Gastroesophageal sphincter (tissue), 3 donors: ENCODE data around the gene CHCHD10.

Source experiments
- EP300 ChIP-seq: sonication (generic); formaldehyde crosslinking; IDR thresholded peaks from one replicate; pipeline ENCODE4 v1.6.1; 2017; ENCODE audit warnings: antibody characterized with exemption, mild to moderate bottlenecking
- TF ChIP-seq, protein P1 (sequence below), 4 experiments: fragments of 200-600 bp in 2 of 4; fragments of 450-650 bp in 2 of 4; sonication (generic) in 1 of 4; IDR thresholded peaks; one replicate each; pipeline ENCODE4 v1.5.1; 2017 to 2019; ENCODE audit warnings: antibody characterized with exemption in 4 of 4, mild to moderate bottlenecking in 2 of 4, moderate library complexity in 2 of 4

DNA sequence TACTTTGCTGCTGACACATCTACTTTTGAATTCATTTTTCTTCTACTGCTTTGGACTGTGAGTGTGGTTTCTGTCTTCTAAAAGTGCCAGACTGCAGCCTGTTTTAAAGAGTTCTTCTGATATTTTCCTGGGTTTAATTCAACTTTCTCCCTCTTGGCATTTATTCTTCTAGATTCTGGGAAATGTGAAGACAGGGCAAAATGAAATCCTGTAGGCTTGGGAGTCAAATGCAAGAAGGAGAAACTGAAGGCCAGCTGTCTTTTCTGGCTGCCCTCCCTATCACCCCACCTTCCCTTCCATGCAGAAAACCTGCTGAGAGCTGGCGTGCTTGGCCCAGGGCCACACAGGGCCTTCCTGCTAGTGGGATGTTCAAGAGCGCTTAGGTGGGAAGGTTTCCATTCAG lies 24.5 kb downstream of the CHCHD10 start:
- TF ChIP-seq, protein P1, sequence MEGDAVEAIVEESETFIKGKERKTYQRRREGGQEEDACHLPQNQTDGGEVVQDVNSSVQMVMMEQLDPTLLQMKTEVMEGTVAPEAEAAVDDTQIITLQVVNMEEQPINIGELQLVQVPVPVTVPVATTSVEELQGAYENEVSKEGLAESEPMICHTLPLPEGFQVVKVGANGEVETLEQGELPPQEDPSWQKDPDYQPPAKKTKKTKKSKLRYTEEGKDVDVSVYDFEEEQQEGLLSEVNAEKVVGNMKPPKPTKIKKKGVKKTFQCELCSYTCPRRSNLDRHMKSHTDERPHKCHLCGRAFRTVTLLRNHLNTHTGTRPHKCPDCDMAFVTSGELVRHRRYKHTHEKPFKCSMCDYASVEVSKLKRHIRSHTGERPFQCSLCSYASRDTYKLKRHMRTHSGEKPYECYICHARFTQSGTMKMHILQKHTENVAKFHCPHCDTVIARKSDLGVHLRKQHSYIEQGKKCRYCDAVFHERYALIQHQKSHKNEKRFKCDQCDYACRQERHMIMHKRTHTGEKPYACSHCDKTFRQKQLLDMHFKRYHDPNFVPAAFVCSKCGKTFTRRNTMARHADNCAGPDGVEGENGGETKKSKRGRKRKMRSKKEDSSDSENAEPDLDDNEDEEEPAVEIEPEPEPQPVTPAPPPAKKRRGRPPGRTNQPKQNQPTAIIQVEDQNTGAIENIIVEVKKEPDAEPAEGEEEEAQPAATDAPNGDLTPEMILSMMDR (IDR thresholded peaks at IDR 0.05) = no peak
- TF ChIP-seq EP300 = no peak
